ENCODE results near the gene PHAF1. TPM values are rescaled to one million over a fixed set of nuclear protein-coding genes. Genes with fewer than 3 reads are reported as not detected.

PHAF1 gene
- total and polyA plus RNA-seq, 2 of the 13 experiments (the other 11 are each of a cell fraction or from before 2014, with no cell fraction given): 48.3 to 174 TPM

- TF ChIP-seq SIX1 (CRISPR knock-in tag; IDR thresholded peaks at IDR 0.05; ENCODE audit: borderline replicate concordance): no peak
- no peak for TF ChIP-seq RORA (CRISPR knock-in tag; IDR thresholded peaks at IDR 0.05)
- TF ChIP-seq ZNF101 (CRISPR knock-in tag; IDR thresholded peaks at IDR 0.05; ENCODE audit: borderline replicate concordance, low read depth): no peak; the same call in 1 of the 2 replicates
- TF ChIP-seq ARID5B (CRISPR knock-in tag; IDR thresholded peaks at IDR 0.05): no peak; the same call in none of the 2 replicates
- peak; percentile 46; the same call in 1 of the 2 replicates for TF ChIP-seq PAX8 (CRISPR knock-in tag; IDR thresholded peaks at IDR 0.05; ENCODE audit: borderline replicate concordance)
- peak; percentile 80; the same call in 1 of the 2 replicates for TF ChIP-seq FOXK1 (CRISPR knock-in tag; IDR thresholded peaks at IDR 0.05; ENCODE audit: borderline replicate concordance, low read depth)
- no peak for TF ChIP-seq ZNF615 (CRISPR knock-in tag; IDR thresholded peaks at IDR 0.05; ENCODE audit: borderline replicate concordance)
- no peak for TF ChIP-seq ZNF260 (CRISPR knock-in tag; IDR thresholded peaks at IDR 0.05; ENCODE audit: borderline replicate concordance, low read depth)
- peak; percentile 75 for TF ChIP-seq IRF9 (CRISPR knock-in tag; IDR thresholded peaks at IDR 0.05; ENCODE audit: borderline replicate concordance)
- TF ChIP-seq ZNF546 (CRISPR knock-in tag; conservative IDR thresholded peaks at IDR 0.05): 0 out of 2 replicates have a peak, but pooled peaks have one; percentile 26
- peak; percentile 96 for TF ChIP-seq NFYB (CRISPR knock-in tag; IDR thresholded peaks at IDR 0.05)
- TF ChIP-seq ETS1 (CRISPR knock-in tag; IDR thresholded peaks at IDR 0.05): no peak
- TF ChIP-seq ZNF350 (CRISPR knock-in tag; IDR thresholded peaks at IDR 0.05; ENCODE audit: borderline replicate concordance, low read depth): peak; percentile 88; the same call in 1 of the 2 replicates
- TF ChIP-seq EEA1 (CRISPR knock-in tag; IDR thresholded peaks at IDR 0.05; ENCODE audit: borderline replicate concordance): peak; percentile 72; the same call in 1 of the 2 replicates
- TF ChIP-seq HMG20B (CRISPR knock-in tag; conservative IDR thresholded peaks at IDR 0.05): no peak
- TF ChIP-seq HNF1A (IDR thresholded peaks at IDR 0.05; ENCODE audit: low read depth): no peak
- peak; percentile 68; the same call in 1 of the 2 replicates for TF ChIP-seq HNF1A (CRISPR knock-in tag; IDR thresholded peaks at IDR 0.05; ENCODE audit: borderline replicate concordance)
- 0 out of 2 replicates have a peak, but pooled peaks have one; percentile 62 for TF ChIP-seq PHF20 (CRISPR knock-in tag; IDR thresholded peaks at IDR 0.05)
Observed at GRCh38 chr16:67183627-67184452, 74.1 kb downstream of the PHAF1 start, which contains the start of gene MATCAP1 (continued).

All from HepG2 (cell line).